Measurements from ENCODE around the gene TEX30.
"Not testable (repeated sequence)": the region's sequence is repeated elsewhere in the genome, so short reads cannot be mapped to it uniquely, and the experiment has no call there.

Gene TEX30

GRCh38 chr13:102793611-102794355 lies 20.2 kb upstream of the TEX30 start:
- no peak for TF ChIP-seq ZNF274 (IDR thresholded peaks at IDR 0.05; ENCODE audit: low read depth, low read length)

GRCh38 chr13:102792396-102792795 lies 18.8 kb upstream of the TEX30 start:
- no peak for TF ChIP-seq ZNF274 (IDR thresholded peaks at IDR 0.05; ENCODE audit: low read depth, low read length)
- no peak overlapping the region for H3K4me3 ChIP-seq (ENCODE audit: low read length)

More at GRCh38 chr13:102793611-102794355, 20.2 kb upstream of the TEX30 start:
- no peak overlapping the region for H3K4me3 ChIP-seq (ENCODE audit: low read length)

- H3K4me3 ChIP-seq (ENCODE audit: low read length): no peak overlapping the region
- TF ChIP-seq ZNF274 (IDR thresholded peaks at IDR 0.05; ENCODE audit: low read depth, low read length): no peak
These were observed 15.1 kb upstream of the TEX30 start for GRCh38 chr13:102788683-102789082.

DNA sequence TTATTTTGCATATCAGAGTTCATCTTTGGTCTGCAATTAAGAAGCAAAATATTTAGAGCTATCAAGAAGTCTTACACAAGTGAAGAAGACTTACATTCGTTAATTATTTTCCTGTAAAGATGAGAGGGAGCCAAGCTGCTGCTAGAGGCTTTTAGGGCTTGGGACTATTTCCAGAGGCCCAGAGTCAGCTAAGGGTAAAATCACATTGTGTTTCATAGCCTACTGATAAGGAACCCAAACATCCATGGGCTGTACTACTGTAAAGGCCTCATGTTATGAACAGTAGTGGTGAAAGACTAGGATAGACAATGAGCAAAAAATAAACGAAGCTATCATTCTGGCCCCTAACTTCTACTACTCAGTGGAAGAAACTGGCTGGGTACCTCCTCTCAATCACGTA lies 10.9 kb upstream of the TEX30 start:
- no peak overlapping the region for H3K4me3 ChIP-seq (ENCODE audit: low read length)
- no peak for TF ChIP-seq ZNF274 (IDR thresholded peaks at IDR 0.05; ENCODE audit: low read depth, low read length)

GRCh38 chr13:102781591-102781990 lies 8.0 kb upstream of the TEX30 start:
- H3K4me3 ChIP-seq (ENCODE audit: low read length): no peak overlapping the region
- no peak for TF ChIP-seq ZNF274 (IDR thresholded peaks at IDR 0.05; ENCODE audit: low read depth, low read length)

DNA sequence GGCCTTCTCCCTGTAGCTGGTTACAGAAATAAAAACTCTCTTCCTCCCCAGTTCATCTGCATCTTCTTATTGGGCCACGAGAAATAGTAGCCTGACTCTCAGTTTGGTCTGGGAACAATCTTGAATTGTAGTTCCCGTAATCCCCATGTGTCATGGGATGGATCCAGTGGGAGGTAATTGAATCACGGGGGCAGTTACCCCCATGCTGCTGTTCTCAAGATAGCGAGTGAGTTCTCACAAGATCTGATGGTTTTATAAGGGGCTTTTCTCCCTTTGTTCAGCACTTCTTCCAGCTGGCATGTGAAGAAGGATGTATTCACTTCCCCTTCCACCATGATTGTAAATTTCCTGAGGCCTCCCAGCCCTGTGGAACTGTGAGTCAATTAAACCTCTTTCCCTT lies 7.1 kb upstream of the TEX30 start:
- H3K4me3 ChIP-seq (ENCODE audit: low read length): not testable (repeated sequence)

GRCh38 chr13:102779436-102780159 lies 6.0 kb upstream of the TEX30 start:
- no peak overlapping the region for H3K4me3 ChIP-seq (ENCODE audit: low read length)
- no peak for TF ChIP-seq ZNF274 (IDR thresholded peaks at IDR 0.05; ENCODE audit: low read depth, low read length)

GRCh38 chr13:102777736-102778135 lies 4.2 kb upstream of the TEX30 start:
- TF ChIP-seq ZNF274 (IDR thresholded peaks at IDR 0.05; ENCODE audit: low read depth, low read length): no peak

GRCh38 chr13:102776271-102776670 lies 2.7 kb upstream of the TEX30 start:
- no peak for TF ChIP-seq ZNF274 (IDR thresholded peaks at IDR 0.05; ENCODE audit: low read depth, low read length)
- H3K4me3 ChIP-seq (ENCODE audit: low read length): no peak overlapping the region

More at GRCh38 chr13:102777736-102778135, 4.2 kb upstream of the TEX30 start:
- no peak overlapping the region for H3K4me3 ChIP-seq (ENCODE audit: low read length)

DNA sequence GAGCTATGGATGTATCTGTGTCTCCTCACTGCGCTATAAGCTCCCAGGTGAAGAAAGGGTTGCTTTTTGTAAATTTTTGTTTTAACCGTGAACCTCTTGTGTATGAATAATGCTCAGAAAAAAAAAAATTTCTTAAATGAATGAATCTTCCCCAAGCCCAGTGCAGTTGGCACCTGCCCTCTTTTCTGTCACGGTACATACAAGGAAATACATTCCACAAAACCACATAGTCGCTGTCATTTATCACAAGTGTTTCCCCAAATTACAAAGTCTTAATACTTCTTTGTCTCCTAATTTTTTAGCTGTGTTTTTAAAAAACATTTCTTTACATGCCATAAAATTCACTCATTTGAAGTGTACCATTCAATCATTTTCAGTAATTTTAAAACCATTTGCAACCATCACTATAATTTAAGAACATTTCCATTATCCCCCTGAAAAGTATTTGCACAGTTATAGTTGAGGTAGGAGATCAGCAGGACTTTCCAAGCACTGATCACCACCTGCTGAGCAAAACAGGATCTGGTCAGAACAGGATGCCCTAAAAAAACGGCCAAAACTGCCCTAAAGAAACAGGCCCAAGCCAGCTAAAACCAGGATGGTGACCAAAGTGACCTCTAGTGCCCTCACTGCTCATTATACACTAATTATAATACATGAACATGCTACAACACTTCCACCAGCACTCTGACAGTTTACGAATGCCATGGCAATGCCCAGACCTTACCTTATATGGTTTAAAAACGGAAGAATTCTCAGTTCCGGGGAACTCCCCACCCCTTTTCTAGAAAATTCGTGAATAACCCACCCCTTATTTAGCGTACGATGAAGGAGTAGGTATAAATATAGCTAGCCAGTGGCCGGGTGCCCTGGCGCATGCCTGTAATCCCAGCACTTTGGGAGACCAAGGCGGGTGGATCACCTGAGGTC lies 1.3 kb upstream of the TEX30 start:
- no peak overlapping the region; the same call in 1 of the 2 replicates for H3K4me3 ChIP-seq (ENCODE audit: low read length)
- TF ChIP-seq ZNF274 (IDR thresholded peaks at IDR 0.05; ENCODE audit: low read depth, low read length): no peak

GRCh38 chr13:102774214-102774568 lies 605 bp upstream of the TEX30 start:
- no peak for TF ChIP-seq ZNF274 (IDR thresholded peaks at IDR 0.05; ENCODE audit: low read depth, low read length)
- peak overlapping the region; percentile 64; the same call in 1 of the 2 replicates for H3K4me3 ChIP-seq (ENCODE audit: low read length)

- H3K4me3 ChIP-seq (ENCODE audit: low read length): peak overlapping the region; percentile 64; the same call in 1 of the 2 replicates
- TF ChIP-seq ZNF274 (IDR thresholded peaks at IDR 0.05; ENCODE audit: low read depth, low read length): no peak
These were observed 1.6 kb downstream of the TEX30 start for GRCh38 chr13:102772042-102772425.

DNA sequence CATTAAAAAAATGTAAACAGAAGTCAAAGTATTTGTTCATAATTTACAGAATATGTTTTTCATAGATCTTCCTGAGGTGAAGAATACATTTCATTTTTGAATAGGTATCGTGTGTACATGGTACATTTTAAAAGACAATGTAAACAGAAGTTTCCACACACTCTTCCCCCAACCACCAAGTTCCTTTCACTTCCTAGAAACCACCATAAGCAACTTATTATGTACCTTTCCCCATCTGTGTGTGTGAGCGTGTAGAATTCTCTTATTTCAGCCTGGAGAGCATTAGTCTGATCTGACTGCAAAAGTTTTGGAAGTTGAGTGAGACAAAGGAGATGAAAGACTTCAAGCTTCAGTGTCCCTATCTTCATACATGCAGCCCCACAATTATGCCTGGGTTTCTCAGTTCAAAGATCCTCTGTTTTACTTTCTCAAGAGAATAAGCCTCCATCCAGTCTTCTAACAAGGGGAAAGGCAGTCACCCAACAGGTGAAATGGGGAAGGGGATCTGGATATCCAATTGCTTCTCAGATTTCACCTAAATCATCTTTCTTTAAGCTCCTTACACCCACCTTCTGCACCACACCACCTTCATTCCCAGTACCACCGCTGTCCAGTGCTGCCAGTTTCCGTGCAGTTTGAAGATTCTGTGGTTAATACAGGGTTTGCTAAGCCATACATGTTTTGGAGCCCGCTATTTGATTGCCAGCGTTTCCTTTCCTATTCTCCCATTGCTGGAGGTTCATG lies 2.1 kb downstream of the TEX30 start:
- no peak for TF ChIP-seq ZNF274 (IDR thresholded peaks at IDR 0.05; ENCODE audit: low read depth, low read length)
- peak overlapping the region; percentile 14; the same call in 1 of the 2 replicates for H3K4me3 ChIP-seq (ENCODE audit: low read length)

DNA sequence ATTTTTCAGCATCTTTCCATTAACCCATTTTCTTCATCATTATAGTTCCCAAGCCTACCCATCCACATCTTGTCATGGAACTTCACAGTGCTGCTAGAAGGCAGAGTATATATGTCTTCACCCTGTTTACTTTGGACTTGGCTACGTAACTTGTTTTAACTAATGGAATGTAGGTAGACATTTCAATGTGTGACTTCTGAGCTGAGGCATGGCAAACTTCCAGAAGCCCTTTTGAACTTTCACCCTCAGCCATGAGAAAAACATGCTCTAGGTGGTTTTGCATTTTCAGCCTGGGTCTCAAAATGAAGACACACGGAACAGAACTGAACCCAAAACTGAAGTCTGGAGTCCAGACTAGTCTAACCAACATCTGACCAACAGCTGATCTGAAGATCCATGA lies 3.2 kb downstream of the TEX30 start:
- no peak for TF ChIP-seq ZNF274 (IDR thresholded peaks at IDR 0.05; ENCODE audit: low read depth, low read length)
- H3K4me3 ChIP-seq (ENCODE audit: low read length): no peak overlapping the region
